NCI-H2107 treated with DMSO at 0.1 percent for 48 hours (cell line): ENCODE measurements around the gene UGDH.

Experiments used
- DNase-seq: peaks from one replicate; lab custom pipeline; 2025; ENCODE audit not compliant: unreplicated experiment; lab: John Stamatoyannopoulos, UW

The UGDH gene

GRCh38 chr4:39456946-39457763 lies 70.1 kb downstream of the UGDH start:
- DNase-seq, result no peak

GRCh38 chr4:39455486-39455885 lies 71.8 kb downstream of the UGDH start:
- no peak for DNase-seq

- no peak for DNase-seq
Measured at GRCh38 chr4:39453738-39454137, 73.5 kb downstream of the UGDH start.

- no peak for DNase-seq
Measured at GRCh38 chr4:39452860-39453587, 74.2 kb downstream of the UGDH start.

- no peak for DNase-seq
Measured at GRCh38 chr4:39452153-39452859, 74.9 kb downstream of the UGDH start.

GRCh38 chr4:39451423-39452023 lies 75.7 kb downstream of the UGDH start:
- DNase-seq, result no peak

- no peak for DNase-seq
Measured at GRCh38 chr4:39450618-39451017, 76.6 kb downstream of the UGDH start.
